ENCODE data around the gene PUSL1. TPM values are rescaled to one million over a fixed set of nuclear protein-coding genes. Genes with fewer than 3 reads are reported as not detected.

Gene PUSL1
- total RNA-seq, 1 experiment from 2014 or later: 22.7 TPM

GRCh38 chr1:1280782-1281481 lies 27.5 kb upstream of the PUSL1 start:
- BruUV-seq (replicated peaks): no TSS peak
- CTCF ChIA-PET: interaction anchor here (1.0 kb wide), 1 partner anchor 9 kb away, joined by 4 read pairs; no protein-coding TSS in a partner anchor
- DNase-seq: no peak
- no peak for TF ChIP-seq CTCF (IDR thresholded peaks at IDR 0.05; ENCODE audit: unreplicated experiment)
- no peak overlapping the region for H3K27ac Mint-ChIP-seq (ENCODE audit: unreplicated experiment)
- H3K36me3 Mint-ChIP-seq (ENCODE audit: insufficient read depth, unreplicated experiment): peaks cover 6% of the 10 kb centered on the region
- intact Hi-C loops (cut with micrococcal nuclease; ENCODE audit: unreplicated experiment): no loop called here
- H3K27me3 Mint-ChIP-seq (ENCODE audit: unreplicated experiment): no peaks in the 10 kb centered on the region
- H3K4me3 Mint-ChIP-seq (ENCODE audit: low read depth, unreplicated experiment): no peak overlapping the region
- H3K4me1 Mint-ChIP-seq (ENCODE audit: low read depth, unreplicated experiment): peaks cover 10% of the 10 kb centered on the region
- no peaks in the 10 kb centered on the region for H3K9me3 Mint-ChIP-seq (ENCODE audit: low read depth, unreplicated experiment)

GRCh38 chr1:1281533-1282321 lies 26.7 kb upstream of the PUSL1 start:
- peaks cover 10% of the 10 kb centered on the region for H3K4me1 Mint-ChIP-seq (ENCODE audit: low read depth, unreplicated experiment)
- DNase-seq: peak; percentile 64
- CTCF ChIA-PET: interaction anchor here (0.6 to 1.2 kb wide), 6 partner anchors 8 to 77 kb away, joined by 3 to 8 read pairs (median 6); partner anchors contain the start of gene UBE2J2
- no peaks in the 10 kb centered on the region for H3K27me3 Mint-ChIP-seq (ENCODE audit: unreplicated experiment)
- peaks cover 6% of the 10 kb centered on the region for H3K36me3 Mint-ChIP-seq (ENCODE audit: insufficient read depth, unreplicated experiment)
- H3K27ac Mint-ChIP-seq (ENCODE audit: unreplicated experiment): no peak overlapping the region
- intact Hi-C loops (cut with micrococcal nuclease; ENCODE audit: unreplicated experiment): no loop called here
- H3K9me3 Mint-ChIP-seq (ENCODE audit: low read depth, unreplicated experiment): no peaks in the 10 kb centered on the region
- peak overlapping the region; percentile 30 for H3K4me3 Mint-ChIP-seq (ENCODE audit: low read depth, unreplicated experiment)
- BruUV-seq (replicated peaks): no TSS peak
- TF ChIP-seq CTCF (IDR thresholded peaks at IDR 0.05; ENCODE audit: unreplicated experiment): no peak

GRCh38 chr1:1282998-1283397 lies 25.4 kb upstream of the PUSL1 start:
- Mint-ChIP-seq H3K4me3 (ENCODE audit: low read depth, unreplicated experiment) (no peak overlapping the region), H3K9me3 (ENCODE audit: low read depth, unreplicated experiment) (no peaks in the 10 kb centered on the region), H3K4me1 (ENCODE audit: low read depth, unreplicated experiment) (peaks cover 10% of the 10 kb centered on the region), H3K27ac (ENCODE audit: unreplicated experiment) (no peak overlapping the region), H3K36me3 (ENCODE audit: insufficient read depth, unreplicated experiment) (peaks cover 6% of the 10 kb centered on the region), H3K27me3 (ENCODE audit: unreplicated experiment) (no peaks in the 10 kb centered on the region)
- TF ChIP-seq CTCF (IDR thresholded peaks at IDR 0.05; ENCODE audit: unreplicated experiment): no peak
- intact Hi-C loops (cut with micrococcal nuclease; ENCODE audit: unreplicated experiment): no loop called here
- CTCF ChIA-PET: interaction anchor here (1.1 kb wide), 1 partner anchor 12 kb away, joined by 6 read pairs; no protein-coding TSS in a partner anchor
- DNase-seq: no peak
- BruUV-seq (replicated peaks): no TSS peak

- Mint-ChIP-seq H3K9me3 (ENCODE audit: low read depth, unreplicated experiment) (no peaks in the 10 kb centered on the region), H3K36me3 (ENCODE audit: insufficient read depth, unreplicated experiment) (peaks cover 6% of the 10 kb centered on the region), H3K4me3 (ENCODE audit: low read depth, unreplicated experiment) (no peak overlapping the region), H3K27ac (ENCODE audit: unreplicated experiment) (no peak overlapping the region), H3K27me3 (ENCODE audit: unreplicated experiment) (no peaks in the 10 kb centered on the region), H3K4me1 (ENCODE audit: low read depth, unreplicated experiment) (peaks cover 10% of the 10 kb centered on the region)
- intact Hi-C loops (cut with micrococcal nuclease; ENCODE audit: unreplicated experiment): no loop called here
- no peak for DNase-seq
- no TSS peak for BruUV-seq (replicated peaks)
- no peak for TF ChIP-seq CTCF (IDR thresholded peaks at IDR 0.05; ENCODE audit: unreplicated experiment)
- CTCF ChIA-PET: no interaction called here
Observed at GRCh38 chr1:1283821-1284220, 24.6 kb upstream of the PUSL1 start.

Data from Calu3 (cell line).